Heart left ventricle (tissue), 13 donors: ENCODE measurements around the gene ADNP.

Experiments used
- POLR2A ChIP-seq, 2 donors: fragments of 450-650 bp; IDR thresholded peaks; one replicate each; pipeline ENCODE4 v1.6.1; 2017; ENCODE audit warnings: antibody characterized with exemption in 2 of 2, mild to moderate bottlenecking in 2 of 2, moderate library complexity in 2 of 2
- TF ChIP-seq, protein P1 (sequence below), 12 donors: fragments of 200-600 bp; sonication (generic) in 4 of 12; IDR thresholded peaks; one replicate each; pipeline versions ENCODE4 v1.5.0 to v1.8.0; 2018 to 2022; ENCODE audit warnings: antibody characterized with exemption in 12 of 12, mild to moderate bottlenecking in 5 of 12
- donor health status: ischemic (EF 13 %, LVEDD 7.1; RV severe dilation, severe dysfunction).
- donor health status: DM: no; HTN: yes; CAD: no.
- donor health status: DM: no; HTN: no; CAD: no.
- donor health status: ischemic (EF 25% LVEDD 6.9; RV normal size, moderate dysfunction).
- donor health status: ischemic (EF 25% LVEDD 5.7; RV mildly dilated, moderate dysfunction).
- donor health status: ischemic (EF 35%, LVEDD 5.7; RV mildly dilated, moderate dysfunction).
- donor health status: nonischemic (EF 11% LVEDD 7.7; RV severe dilation, severe dysfunction).
- donor health status: DM: yes; HTN: yes; CAD: no.
- donor health status: PGD.
- donor health status: ischemic (EF 29% LVEDD 5.4; RV normal size, mild dysfunction).
- donor health status: nonischemic (EF 23%, LVEDD 6.1; RV moderate dilation, normal function).

DNA sequence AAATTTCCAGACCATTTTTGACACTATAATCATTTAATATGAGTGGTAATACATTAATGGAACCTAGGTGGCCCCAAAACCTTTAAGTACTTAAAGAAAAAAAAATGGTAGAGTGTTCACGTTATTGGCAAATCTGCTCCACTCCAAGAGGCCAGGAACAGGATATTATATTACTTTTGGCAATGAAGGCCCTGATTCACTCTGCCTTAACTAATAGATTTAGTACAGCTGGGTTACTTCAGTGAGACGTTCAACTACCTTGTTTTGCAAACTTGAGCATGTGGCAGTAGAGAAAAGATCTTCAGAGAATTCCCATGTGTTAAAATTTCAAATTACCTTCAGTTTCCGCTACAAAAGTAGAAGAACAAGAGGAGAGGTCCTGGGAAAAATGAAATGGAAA lies 12.8 kb downstream of the ADNP start:
- no peak for TF ChIP-seq POLR2A (IDR thresholded peaks at IDR 0.05)
- TF ChIP-seq, protein P1, sequence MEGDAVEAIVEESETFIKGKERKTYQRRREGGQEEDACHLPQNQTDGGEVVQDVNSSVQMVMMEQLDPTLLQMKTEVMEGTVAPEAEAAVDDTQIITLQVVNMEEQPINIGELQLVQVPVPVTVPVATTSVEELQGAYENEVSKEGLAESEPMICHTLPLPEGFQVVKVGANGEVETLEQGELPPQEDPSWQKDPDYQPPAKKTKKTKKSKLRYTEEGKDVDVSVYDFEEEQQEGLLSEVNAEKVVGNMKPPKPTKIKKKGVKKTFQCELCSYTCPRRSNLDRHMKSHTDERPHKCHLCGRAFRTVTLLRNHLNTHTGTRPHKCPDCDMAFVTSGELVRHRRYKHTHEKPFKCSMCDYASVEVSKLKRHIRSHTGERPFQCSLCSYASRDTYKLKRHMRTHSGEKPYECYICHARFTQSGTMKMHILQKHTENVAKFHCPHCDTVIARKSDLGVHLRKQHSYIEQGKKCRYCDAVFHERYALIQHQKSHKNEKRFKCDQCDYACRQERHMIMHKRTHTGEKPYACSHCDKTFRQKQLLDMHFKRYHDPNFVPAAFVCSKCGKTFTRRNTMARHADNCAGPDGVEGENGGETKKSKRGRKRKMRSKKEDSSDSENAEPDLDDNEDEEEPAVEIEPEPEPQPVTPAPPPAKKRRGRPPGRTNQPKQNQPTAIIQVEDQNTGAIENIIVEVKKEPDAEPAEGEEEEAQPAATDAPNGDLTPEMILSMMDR (IDR thresholded peaks at IDR 0.05) = no peak
